ENCODE data around the gene DUSP22.

- TF ChIP-seq CTCF (conservative IDR thresholded peaks at IDR 0.05) (no peak), ZFX (IDR thresholded peaks at IDR 0.05) (no peak)
These were observed 2.0 kb upstream of the DUSP22 start for GRCh38 chr6:290111-290922.
